Endothelial cell of umbilical vein (primary cell): Measurements from ENCODE around the gene ANKFN1. TPM values are rescaled to one million over a fixed set of nuclear protein-coding genes. Genes with fewer than 3 reads are reported as not detected.

ENCODE experiments used
- BruUV-seq: library from RNA; stranded (reverse); fragments of 400-500 nt; replicated peaks from 2 replicates; lab custom pipeline; 2021; lab: Mats Ljungman, UMichigan
- CTCF ChIA-PET: fragments of 300-600, 350-600 bp; sonication (Branson Sonifier 250); formaldehyde crosslinking; loops from one replicate; lab custom pipeline; 2021; ENCODE audit warnings: antibody characterized with exemption, inconsistent platforms; lab: Charles Lee
- POLR2A ChIA-PET: fragments of 300-600, 350-600 bp; sonication (Branson Sonifier 250); formaldehyde crosslinking; loops from one replicate; lab custom pipeline; 2021; ENCODE audit warnings: antibody characterized with exemption, inconsistent platforms; lab: Charles Lee
- DNase-seq: peaks from one replicate; pipeline ENCODE4 v3.0.0-alpha.2; 2011; ENCODE audit warnings: low read depth, low spot score
- FAIRE-seq: peaks from 2 replicates; lab custom pipeline; 2011; peaks lifted over from hg19 to GRCh38; lab: Jason Lieb, UNC
- H2AFZ ChIP-seq: 2 replicates; pipeline ENCODE4 v1.6.0; 2012; ENCODE audit warnings: low read depth, low read length, control low read depth, inconsistent platforms
- H3K27ac ChIP-seq: 2 replicates; pipeline ENCODE4 v1.5.1; 2011; ENCODE audit warnings: low read depth, mild to moderate bottlenecking, control low read depth, low read length, moderate library complexity; ENCODE audit not compliant: insufficient read depth
- H3K27me3 ChIP-seq, 2 experiments: 2 replicates each; pipeline versions ENCODE4 v1.6.0 to v1.6.1; 2011; ENCODE audit warnings: low read length in 2 of 2, mixed read lengths in 1 of 2; ENCODE audit not compliant: control insufficient read depth in 2 of 2, insufficient read depth in 2 of 2
- H3K36me3 ChIP-seq, 2 experiments: 2 replicates in 1 of 2; 3 replicates in 1 of 2; pipeline ENCODE4 v1.5.1; 2011; ENCODE audit warnings: low read length in 2 of 2, mild to moderate bottlenecking in 1 of 2, moderate library complexity in 1 of 2; ENCODE audit not compliant: control insufficient read depth in 2 of 2, insufficient read depth in 2 of 2; ENCODE audit errors: extremely low read depth in 1 of 2
- H3K4me1 ChIP-seq: 3 replicates; pipeline ENCODE4 v1.5.1; 2011; ENCODE audit warnings: mild to moderate bottlenecking, low read length; ENCODE audit not compliant: control insufficient read depth, insufficient read depth; ENCODE audit errors: extremely low read depth
- H3K4me2 ChIP-seq: 2 replicates; pipeline ENCODE4 v1.6.1; 2011; ENCODE audit warnings: low read length, control low read depth, mixed read lengths; ENCODE audit not compliant: insufficient read depth
- H3K4me3 ChIP-seq, 3 experiments: fragments of 200-600 bp in 1 of 3; sonication (generic), shearing (Covaris generic) in 1 of 3; replicated peaks in 1 of 3; 2 replicates each; pipeline ENCODE4 v1.5.1; 2011 to 2016; ENCODE audit warnings: control low read depth in 3 of 3, low read length in 3 of 3, mild to moderate bottlenecking in 2 of 3, inconsistent platforms in 1 of 3, low read depth in 1 of 3, moderate library complexity in 1 of 3; ENCODE audit not compliant: insufficient read depth in 1 of 3
- H3K79me2 ChIP-seq: 2 replicates; pipeline ENCODE4 v1.6.0; 2012; ENCODE audit warnings: low read length, inconsistent platforms; ENCODE audit not compliant: control insufficient read depth, insufficient read depth
- H3K9ac ChIP-seq: replicated peaks from 2 replicates; pipeline ENCODE3; 2011; ENCODE audit warnings: low read length, control low read depth; ENCODE audit not compliant: insufficient read depth; ENCODE audit errors: extremely low read depth
- H3K9me1 ChIP-seq: replicated peaks from 3 replicates; pipeline ENCODE4 v1.6.0; 2011; ENCODE audit warnings: mild to moderate bottlenecking, low read length; ENCODE audit not compliant: control insufficient read depth, insufficient read depth; ENCODE audit errors: extremely low read depth
- H3K9me3 ChIP-seq: replicated peaks from 2 replicates; pipeline ENCODE4 v1.5.1; 2012; ENCODE audit warnings: low read length, inconsistent platforms; ENCODE audit not compliant: control insufficient read depth, insufficient read depth
- H4K20me1 ChIP-seq: replicated peaks from 2 replicates; pipeline ENCODE3; 2011; ENCODE audit warnings: mild to moderate bottlenecking, low read length; ENCODE audit not compliant: control insufficient read depth, insufficient read depth; ENCODE audit errors: extremely low read depth
- EZH2 ChIP-seq: IDR thresholded peaks from 2 replicates; pipeline ENCODE4 v1.6.1; 2012; ENCODE audit warnings: borderline replicate concordance, low read depth, mild to moderate bottlenecking, moderate library complexity, low read length, inconsistent platforms; ENCODE audit not compliant: severe bottlenecking
- FOS ChIP-seq: IDR thresholded peaks from 2 replicates; pipeline ENCODE4 v1.6.1; 2011; ENCODE audit warnings: mild to moderate bottlenecking, low read length, moderate library complexity, borderline replicate concordance; ENCODE audit not compliant: insufficient read depth
- POLR2A ChIP-seq: IDR thresholded peaks from 2 replicates; pipeline ENCODE4 v1.6.1; 2012; ENCODE audit warnings: low read depth, mild to moderate bottlenecking, control low read depth, low read length
- dilution Hi-C: fragments of 300-500 bp; cut with MboI; formaldehyde crosslinking; loops from one replicate; pipeline ENCODE4 v1.15.0; 2019; ENCODE audit warnings: low sequenced_read_pairs; ENCODE audit not compliant: extremely low pct_ligation_motif_present
- intact Hi-C: fragments of 100-400 bp; cut with micrococcal nuclease; formaldehyde crosslinking; loops from one replicate; pipeline ENCODE4 v1.10.0; 2022
- polyA plus RNA-seq, 4 experiments: library from polyadenylated mRNA; depleted of rRNA in 3 of 4; stranded (reverse) in 3 of 4; unstranded in 1 of 4; fragments of >200 nt; gene quantifications; 2 replicates each; pipeline versions ENCODE4 v1.2.1 to v1.2.3, GENCODE V29; 2011 to 2012; ENCODE audit warnings: missing spikeins in 1 of 4
- total RNA-seq: library from RNA; stranded (reverse); gene quantifications from 2 replicates; pipeline ENCODE4 v1.2.3, GENCODE V29; 2021
- TF ChIP-seq, protein P1 (sequence below): IDR thresholded peaks from 2 replicates; pipeline ENCODE4 v1.6.1; 2011; ENCODE audit not compliant: insufficient read depth, insufficient read length
- TF ChIP-seq, protein P2 (sequence below), 2 donors: IDR thresholded peaks; 1 replicate in 1 of 2; 2 replicates in 1 of 2; pipeline ENCODE4 v1.5.1; 2011; ENCODE audit warnings: low read length in 2 of 2, mild to moderate bottlenecking in 2 of 2, moderate library complexity in 2 of 2, control low read depth in 1 of 2, inconsistent platforms in 1 of 2, low read depth in 1 of 2; ENCODE audit not compliant: insufficient read depth in 1 of 2; ENCODE audit errors: extremely low read depth in 1 of 2

The ANKFN1 gene
- total and polyA plus RNA-seq, 2 donors (not counting 3 experiments of a cell fraction or from before 2014, with no cell fraction given): 0.15 TPM; not detected in 1

DNA sequence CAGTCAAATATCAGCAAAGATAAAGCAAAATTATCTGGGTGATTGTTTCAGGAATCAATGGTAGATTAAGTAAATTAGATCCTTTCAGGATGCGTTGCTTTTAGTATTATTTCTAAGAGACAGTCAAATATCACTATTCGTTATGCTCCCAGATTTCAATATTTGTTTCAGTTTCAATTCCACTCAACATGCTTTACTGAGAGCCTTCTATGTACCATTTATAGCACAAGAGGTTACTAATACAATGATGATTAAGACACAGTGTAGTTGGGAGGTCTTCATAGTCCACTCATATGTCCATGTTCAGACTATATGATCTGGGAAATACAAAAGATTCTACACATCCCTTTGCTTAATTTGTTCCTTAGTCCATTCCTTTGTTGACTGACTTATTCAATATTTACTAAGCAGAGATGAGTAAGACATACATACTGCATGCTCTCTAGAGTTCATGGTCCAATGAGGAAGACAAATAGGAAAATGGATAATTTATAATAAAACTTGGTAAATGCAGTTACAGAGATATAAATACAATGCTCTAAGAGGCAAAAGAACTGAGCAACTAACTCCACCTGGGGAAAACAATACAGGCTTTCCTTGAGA lies 352.0 kb downstream of the ANKFN1 start:
- no peaks in the 10 kb centered on the region for H3K79me2 ChIP-seq
- no peak overlapping the region for H3K4me3 ChIP-seq
- H4K20me1 ChIP-seq: no peaks in the 10 kb centered on the region
- no peak overlapping the region for H3K4me2 ChIP-seq
- H2AFZ ChIP-seq: no peak overlapping the region
- POLR2A ChIA-PET: no interaction called here
- no peak for DNase-seq
- no peaks in the 10 kb centered on the region for H3K9me3 ChIP-seq
- H3K4me1 ChIP-seq: no peaks in the 10 kb centered on the region
- TF ChIP-seq, protein P1, sequence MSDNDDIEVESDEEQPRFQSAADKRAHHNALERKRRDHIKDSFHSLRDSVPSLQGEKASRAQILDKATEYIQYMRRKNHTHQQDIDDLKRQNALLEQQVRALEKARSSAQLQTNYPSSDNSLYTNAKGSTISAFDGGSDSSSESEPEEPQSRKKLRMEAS: no peak
- TF ChIP-seq FOS (no peak), POLR2A (no peak), EZH2 (no peak)
- TF ChIP-seq, protein P2, sequence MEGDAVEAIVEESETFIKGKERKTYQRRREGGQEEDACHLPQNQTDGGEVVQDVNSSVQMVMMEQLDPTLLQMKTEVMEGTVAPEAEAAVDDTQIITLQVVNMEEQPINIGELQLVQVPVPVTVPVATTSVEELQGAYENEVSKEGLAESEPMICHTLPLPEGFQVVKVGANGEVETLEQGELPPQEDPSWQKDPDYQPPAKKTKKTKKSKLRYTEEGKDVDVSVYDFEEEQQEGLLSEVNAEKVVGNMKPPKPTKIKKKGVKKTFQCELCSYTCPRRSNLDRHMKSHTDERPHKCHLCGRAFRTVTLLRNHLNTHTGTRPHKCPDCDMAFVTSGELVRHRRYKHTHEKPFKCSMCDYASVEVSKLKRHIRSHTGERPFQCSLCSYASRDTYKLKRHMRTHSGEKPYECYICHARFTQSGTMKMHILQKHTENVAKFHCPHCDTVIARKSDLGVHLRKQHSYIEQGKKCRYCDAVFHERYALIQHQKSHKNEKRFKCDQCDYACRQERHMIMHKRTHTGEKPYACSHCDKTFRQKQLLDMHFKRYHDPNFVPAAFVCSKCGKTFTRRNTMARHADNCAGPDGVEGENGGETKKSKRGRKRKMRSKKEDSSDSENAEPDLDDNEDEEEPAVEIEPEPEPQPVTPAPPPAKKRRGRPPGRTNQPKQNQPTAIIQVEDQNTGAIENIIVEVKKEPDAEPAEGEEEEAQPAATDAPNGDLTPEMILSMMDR (IDR thresholded peaks at IDR 0.05; ENCODE audit: extremely low read depth in 1 of 2, insufficient read depth in 1 of 2, low read depth in 1 of 2, low read length in 2 of 2): no peak
- H3K9me1 ChIP-seq: no peaks in the 10 kb centered on the region
- dilution Hi-C loops: no loop called here
- H3K9ac ChIP-seq: no peak overlapping the region
- H3K27me3 ChIP-seq: peaks cover 2 to 7% of the 10 kb centered on the region in 2 experiments
- CTCF ChIA-PET: no interaction called here
- intact Hi-C loops: no loop called here
- no TSS peak for BruUV-seq
- no peak overlapping the region for H3K27ac ChIP-seq
- H3K36me3 ChIP-seq: no peaks in the 10 kb centered on the region
- no peak for FAIRE-seq
